Caco-2 (cell line): Measurements from ENCODE around the gene ACCSL. TPM values are rescaled to one million over a fixed set of nuclear protein-coding genes. Genes with fewer than 3 reads are reported as not detected.

Source experiments
- BruUV-seq: library from RNA; stranded (reverse); fragments of 400-500 nt; replicated peaks from 2 replicates; lab custom pipeline; 2021; lab: Mats Ljungman, UMichigan
- CTCF ChIA-PET: fragments of 300-600 bp; sonication (Branson Sonifier 250); formaldehyde crosslinking; loops from one replicate; lab custom pipeline; 2022; ENCODE audit warnings: antibody characterized with exemption; lab: Charles Lee
- POLR2A ChIA-PET: fragments of 300-600 bp; sonication (Branson Sonifier 250); formaldehyde crosslinking; loops from one replicate; lab custom pipeline; 2022; ENCODE audit warnings: antibody characterized with exemption; lab: Charles Lee
- DNase-seq, 2 experiments: peaks; one replicate each; pipeline versions ENCODE4 v3.0.0 to v3.0.0-alpha.2; 2020 to 2022
- H3K27me3 ChIP-seq: replicated peaks from 2 replicates; pipeline ENCODE4 v1.6.0; 2011; ENCODE audit warnings: low read length; ENCODE audit not compliant: control insufficient read depth, insufficient read depth
- H3K36me3 ChIP-seq: 2 replicates; pipeline ENCODE4 v1.5.1; 2011; ENCODE audit warnings: low read length; ENCODE audit not compliant: control insufficient read depth, insufficient read depth
- H3K4me1 ChIP-seq: fragments of 250-450 bp; sonication (Bioruptor Pico); 2 replicates; pipeline ENCODE4 v1.5.1; 2020; ENCODE audit warnings: mild to moderate bottlenecking
- H3K4me3 ChIP-seq: 2 replicates; pipeline ENCODE4 v1.5.1; 2011; ENCODE audit warnings: low read depth, mild to moderate bottlenecking, control low read depth, low read length
- H3K9me3 ChIP-seq: fragments of 250-450 bp; sonication (Bioruptor Pico); 2 replicates; pipeline ENCODE4 v1.5.1; 2020; ENCODE audit warnings: mild to moderate bottlenecking, moderate library complexity
- H3K27ac Mint-ChIP-seq: one replicate; pipeline ENCODE4 v1.8.0; 2022; ENCODE audit warnings: mixed read lengths; ENCODE audit not compliant: unreplicated experiment
- H3K27me3 Mint-ChIP-seq: one replicate; pipeline ENCODE4 v1.8.0; 2022; ENCODE audit warnings: mixed read lengths; ENCODE audit not compliant: insufficient read depth, unreplicated experiment
- H3K36me3 Mint-ChIP-seq: one replicate; pipeline ENCODE4 v1.8.0; 2022; ENCODE audit warnings: mild to moderate bottlenecking, mixed read lengths; ENCODE audit not compliant: insufficient read depth, unreplicated experiment
- H3K4me1 Mint-ChIP-seq: one replicate; pipeline ENCODE4 v1.8.0; 2022; ENCODE audit warnings: low read depth, mixed read lengths; ENCODE audit not compliant: unreplicated experiment
- H3K4me3 Mint-ChIP-seq: one replicate; pipeline ENCODE4 v1.8.0; 2022; ENCODE audit warnings: mild to moderate bottlenecking, moderate library complexity, mixed read lengths; ENCODE audit not compliant: unreplicated experiment
- H3K9me3 Mint-ChIP-seq: one replicate; pipeline ENCODE4 v1.8.0; 2022; ENCODE audit warnings: mixed read lengths; ENCODE audit not compliant: unreplicated experiment
- intact Hi-C: fragments of 100-400 bp; cut with micrococcal nuclease; formaldehyde crosslinking; loops from one replicate; pipeline ENCODE4 v1.10.0; 2022; ENCODE audit not compliant: unreplicated experiment
- total RNA-seq: library from RNA; stranded (reverse); gene quantifications from 2 replicates; pipeline ENCODE4 v1.2.3, GENCODE V29; 2022
- TF ChIP-seq, protein P1 (sequence below), 2 experiments: fragments of 200-600 bp in 1 of 2; IDR thresholded peaks; 1 replicate in 1 of 2; 2 replicates in 1 of 2; pipeline versions ENCODE4 v1.5.1 to v1.8.0; 2011 to 2022; ENCODE audit warnings: antibody characterized with exemption in 1 of 2, control low read depth in 1 of 2, inconsistent platforms in 1 of 2, low read depth in 1 of 2, low read length in 1 of 2, mild to moderate bottlenecking in 1 of 2, moderate library complexity in 1 of 2; ENCODE audit not compliant: insufficient read depth in 1 of 2, severe bottlenecking in 1 of 2, unreplicated experiment in 1 of 2

Gene ACCSL
- total RNA-seq, 1 experiment from 2014 or later: not detected

- Mint-ChIP-seq H3K36me3 (no peaks in the 10 kb centered on the region), H3K9me3 (peaks cover 10% of the 10 kb centered on the region), H3K27ac (no peak overlapping the region), H3K4me3 (no peak overlapping the region), H3K27me3 (peaks cover 21% of the 10 kb centered on the region), H3K4me1 (no peaks in the 10 kb centered on the region)
- H3K4me3 ChIP-seq: no peak overlapping the region
- H3K27me3 ChIP-seq: no peaks in the 10 kb centered on the region
- POLR2A ChIA-PET: interaction anchor here (0.5 kb wide), 1 partner anchor 8 kb away, joined by 4 read pairs; no protein-coding TSS in a partner anchor
- no peaks in the 10 kb centered on the region for H3K36me3 ChIP-seq
- DNase-seq: no peak
- peaks cover 18% of the 10 kb centered on the region for H3K9me3 ChIP-seq
- intact Hi-C loops: no loop called here
- TF ChIP-seq, protein P1, sequence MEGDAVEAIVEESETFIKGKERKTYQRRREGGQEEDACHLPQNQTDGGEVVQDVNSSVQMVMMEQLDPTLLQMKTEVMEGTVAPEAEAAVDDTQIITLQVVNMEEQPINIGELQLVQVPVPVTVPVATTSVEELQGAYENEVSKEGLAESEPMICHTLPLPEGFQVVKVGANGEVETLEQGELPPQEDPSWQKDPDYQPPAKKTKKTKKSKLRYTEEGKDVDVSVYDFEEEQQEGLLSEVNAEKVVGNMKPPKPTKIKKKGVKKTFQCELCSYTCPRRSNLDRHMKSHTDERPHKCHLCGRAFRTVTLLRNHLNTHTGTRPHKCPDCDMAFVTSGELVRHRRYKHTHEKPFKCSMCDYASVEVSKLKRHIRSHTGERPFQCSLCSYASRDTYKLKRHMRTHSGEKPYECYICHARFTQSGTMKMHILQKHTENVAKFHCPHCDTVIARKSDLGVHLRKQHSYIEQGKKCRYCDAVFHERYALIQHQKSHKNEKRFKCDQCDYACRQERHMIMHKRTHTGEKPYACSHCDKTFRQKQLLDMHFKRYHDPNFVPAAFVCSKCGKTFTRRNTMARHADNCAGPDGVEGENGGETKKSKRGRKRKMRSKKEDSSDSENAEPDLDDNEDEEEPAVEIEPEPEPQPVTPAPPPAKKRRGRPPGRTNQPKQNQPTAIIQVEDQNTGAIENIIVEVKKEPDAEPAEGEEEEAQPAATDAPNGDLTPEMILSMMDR (IDR thresholded peaks at IDR 0.05; ENCODE audit: insufficient read depth in 1 of 2, low read depth in 1 of 2, low read length in 1 of 2, severe bottlenecking in 1 of 2, unreplicated experiment in 1 of 2): no peak
- no peaks in the 10 kb centered on the region for H3K4me1 ChIP-seq
- BruUV-seq: no TSS peak
- CTCF ChIA-PET: no interaction called here
These were observed 18.8 kb upstream of the ACCSL start for GRCh38 chr11:44028816-44029506.

- DNase-seq: no peak
- Histone ChIP-seq H3K36me3 (no peaks in the 10 kb centered on the region), H3K9me3 (peaks cover 18% of the 10 kb centered on the region), H3K4me1 (no peaks in the 10 kb centered on the region), H3K27me3 (no peaks in the 10 kb centered on the region), H3K4me3 (no peak overlapping the region)
- TF ChIP-seq, protein P1 (IDR thresholded peaks at IDR 0.05; ENCODE audit: insufficient read depth in 1 of 2, low read depth in 1 of 2, low read length in 1 of 2, severe bottlenecking in 1 of 2, unreplicated experiment in 1 of 2): no peak
- no peaks in the 10 kb centered on the region for H3K36me3 Mint-ChIP-seq
- no TSS peak for BruUV-seq
- peaks cover 21% of the 10 kb centered on the region for H3K27me3 Mint-ChIP-seq
- no peak overlapping the region for H3K27ac Mint-ChIP-seq
- intact Hi-C loops: no loop called here
- no peak overlapping the region for H3K4me3 Mint-ChIP-seq
- no peaks in the 10 kb centered on the region for H3K4me1 Mint-ChIP-seq
- peaks cover 10% of the 10 kb centered on the region for H3K9me3 Mint-ChIP-seq
- POLR2A ChIA-PET: no interaction called here
- CTCF ChIA-PET: no interaction called here
These were observed 18.3 kb upstream of the ACCSL start for GRCh38 chr11:44029507-44029845.

DNA sequence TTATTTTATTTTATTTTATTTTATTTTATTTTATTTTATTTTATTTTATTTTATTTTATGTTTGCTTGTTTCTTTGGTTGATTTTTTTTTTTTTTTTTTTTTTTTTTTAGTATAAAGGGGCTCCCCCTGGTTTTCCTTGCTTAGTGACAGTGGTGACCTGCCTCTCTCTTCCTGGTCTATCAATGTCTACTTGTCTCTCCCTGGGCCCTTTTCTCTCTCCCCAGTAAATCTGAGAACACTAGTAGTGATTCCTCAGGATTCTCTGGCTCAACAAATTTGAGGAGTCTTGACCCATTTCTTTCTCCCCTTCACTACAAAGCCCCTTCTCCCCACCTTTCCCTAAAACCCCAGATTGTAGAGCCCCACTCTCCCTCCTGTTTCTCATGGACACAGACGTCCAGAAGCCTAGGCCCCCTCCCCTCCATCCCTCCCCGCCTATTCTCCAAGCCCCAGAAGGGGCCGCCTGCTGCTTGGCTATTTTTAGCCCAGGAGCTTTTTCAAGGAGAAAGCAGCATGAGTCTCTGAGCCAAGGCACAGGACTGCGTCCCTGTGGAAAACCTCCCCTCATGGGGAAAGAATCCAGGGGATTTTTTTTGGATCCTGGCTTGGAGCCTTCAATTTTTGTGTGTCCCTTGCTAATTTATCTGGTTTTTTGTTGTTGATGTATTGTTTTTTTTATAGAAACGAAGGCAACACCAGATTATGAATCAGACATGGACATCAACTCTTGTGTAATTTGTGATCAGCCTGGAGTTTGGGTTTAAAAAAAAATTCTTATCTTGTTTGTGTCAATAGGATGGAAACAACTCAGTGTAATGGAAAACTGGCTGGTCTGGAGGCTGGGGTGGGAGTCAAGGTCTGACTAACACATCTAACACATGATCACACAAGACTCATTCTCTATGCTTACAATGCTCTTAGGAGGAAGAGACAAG is 17.5 kb upstream of the ACCSL start:
- intact Hi-C loops: no loop called here
- CTCF ChIA-PET: no interaction called here
- no peak overlapping the region for H3K27ac Mint-ChIP-seq

More for the DNA sequence above, 17.5 kb upstream of the ACCSL start:
- Histone ChIP-seq H3K36me3 (no peaks in the 10 kb centered on the region), H3K4me1 (no peaks in the 10 kb centered on the region), H3K4me3 (no peak overlapping the region), H3K27me3 (no peaks in the 10 kb centered on the region), H3K9me3 (peaks cover 10% of the 10 kb centered on the region)
- Mint-ChIP-seq H3K36me3 (no peaks in the 10 kb centered on the region), H3K4me1 (no peaks in the 10 kb centered on the region), H3K27me3 (peaks cover 21% of the 10 kb centered on the region), H3K9me3 (peaks cover 10% of the 10 kb centered on the region), H3K4me3 (no peak overlapping the region)
- POLR2A ChIA-PET: no interaction called here
- TF ChIP-seq, protein P1 (IDR thresholded peaks at IDR 0.05; ENCODE audit: insufficient read depth in 1 of 2, low read depth in 1 of 2, low read length in 1 of 2, severe bottlenecking in 1 of 2, unreplicated experiment in 1 of 2): no peak
- DNase-seq: no peak
- no TSS peak for BruUV-seq
